ENCODE data around the gene CACNA1F.

The CACNA1F gene

GRCh38 chrX:49193542-49193964, 39.6 kb downstream of the CACNA1F start:
- DNase-seq, result no peak

GRCh38 chrX:49192722-49193328, 40.3 kb downstream of the CACNA1F start:
- DNase-seq, result peak; percentile 57

GRCh38 chrX:49191574-49192011, 41.5 kb downstream of the CACNA1F start:
- DNase-seq, result no peak

GRCh38 chrX:49190821-49191573, 42.1 kb downstream of the CACNA1F start:
- DNase-seq, result peak; percentile 84

GRCh38 chrX:49189606-49190005, 43.5 kb downstream of the CACNA1F start:
- no peak for DNase-seq

GRCh38 chrX:49188468-49189076, 44.6 kb downstream of the CACNA1F start:
- no peak for DNase-seq

- DNase-seq, result no peak
Observed at GRCh38 chrX:49187526-49187925, 45.6 kb downstream of the CACNA1F start.

- DNase-seq, result no peak
Observed at GRCh38 chrX:49187028-49187394, 46.1 kb downstream of the CACNA1F start.

GRCh38 chrX:49186125-49187027, 46.8 kb downstream of the CACNA1F start, which contains the start of gene PRICKLE3:
PRICKLE3 (minus strand) TSS chrX:49186373; CDS start chrX:49186297, 76 bp downstream.
- peak; percentile 87 for DNase-seq

GRCh38 chrX:49184294-49185281, 48.6 kb downstream of the CACNA1F start:
- peak; percentile 47 for DNase-seq

- DNase-seq, result no peak
Observed at GRCh38 chrX:49183701-49184281, 49.3 kb downstream of the CACNA1F start.

GRCh38 chrX:49179358-49179757, 53.8 kb downstream of the CACNA1F start:
- no peak for DNase-seq

GRCh38 chrX:49178537-49178936, 54.6 kb downstream of the CACNA1F start:
- DNase-seq, result no peak

- no peak for DNase-seq
Observed at GRCh38 chrX:49177873-49178480, 55.2 kb downstream of the CACNA1F start.

GRCh38 chrX:49177338-49177833, 55.8 kb downstream of the CACNA1F start:
- DNase-seq, result peak; percentile 49

GRCh38 chrX:49176421-49177326, 56.5 kb downstream of the CACNA1F start:
- DNase-seq, result no peak

- DNase-seq, result no peak
Observed at GRCh38 chrX:49175435-49176274, 57.5 kb downstream of the CACNA1F start.

GRCh38 chrX:49174723-49175122, 58.4 kb downstream of the CACNA1F start:
- DNase-seq, result no peak
